ENCODE measurements around the gene UBE2H.
"Not testable (repeated sequence)": the region's sequence is repeated elsewhere in the genome, so short reads cannot be mapped to it uniquely, and the experiment has no call there.

The UBE2H gene

GRCh38 chr7:129952653-129953560 lies at the start of gene UBE2H:
TSS of gene UBE2H (minus strand) at chr7:129952960. CDS start at chr7:129952555, 405 bp downstream.
- peak within 1 kb of the TSS; percentile 72 for H3K4me3 ChIP-seq
- DNase-seq (ENCODE audit: low spot score in 2 of 2) = peak; percentile 78 to 91

GRCh38 chr7:129998446-129998845 lies 45.7 kb upstream of the UBE2H start:
- Histone ChIP-seq H3K9me3 (no peaks in the 10 kb centered on the region), H3K36me3 (replicated peaks) (no peaks in the 10 kb centered on the region), H3K27me3 (ENCODE audit: low read depth) (no peaks in the 10 kb centered on the region), H3K4me3 (no peak overlapping the region), H3K4me1 (no peaks in the 10 kb centered on the region)
- DNase-seq (ENCODE audit: low spot score in 2 of 2) = no peak
- in situ Hi-C loops (cut with MboI; ENCODE audit: low sequenced_read_pairs) = no loop called here

More at GRCh38 chr7:129952653-129953560, at the start of gene UBE2H:
- peaks cover 20% of the 10 kb centered on the region for H3K4me1 ChIP-seq
- H3K27me3 ChIP-seq (ENCODE audit: low read depth) = no peaks in the 10 kb centered on the region
- no peaks in the 10 kb centered on the region for H3K9me3 ChIP-seq
- in situ Hi-C loops (cut with MboI; ENCODE audit: low sequenced_read_pairs) = no loop called here
- H3K36me3 ChIP-seq (replicated peaks) = no peaks in the 10 kb centered on the region; the same call in 1 of the 2 replicates

GRCh38 chr7:129997285-129997684 lies 44.5 kb upstream of the UBE2H start:
- Histone ChIP-seq H3K4me1 (no peaks in the 10 kb centered on the region), H3K27me3 (ENCODE audit: low read depth) (no peaks in the 10 kb centered on the region), H3K4me3 (no peak overlapping the region), H3K36me3 (replicated peaks) (no peaks in the 10 kb centered on the region), H3K9me3 (no peaks in the 10 kb centered on the region)
- DNase-seq (ENCODE audit: low spot score in 2 of 2) = no peak
- in situ Hi-C loops (cut with MboI; ENCODE audit: low sequenced_read_pairs) = no loop called here

- DNase-seq (ENCODE audit: low spot score in 2 of 2) = no peak
- in situ Hi-C loops (cut with MboI; ENCODE audit: low sequenced_read_pairs) = no loop called here
- no peaks in the 10 kb centered on the region for H3K4me1 ChIP-seq
- H3K9me3 ChIP-seq = no peaks in the 10 kb centered on the region
- no peak overlapping the region for H3K4me3 ChIP-seq
- H3K27me3 ChIP-seq (ENCODE audit: low read depth) = no peaks in the 10 kb centered on the region
- no peaks in the 10 kb centered on the region for H3K36me3 ChIP-seq (replicated peaks)
Observed at GRCh38 chr7:129993275-129993674, 40.5 kb upstream of the UBE2H start.

- Histone ChIP-seq H3K4me1 (no peaks in the 10 kb centered on the region), H3K9me3 (no peaks in the 10 kb centered on the region), H3K27me3 (ENCODE audit: low read depth) (no peaks in the 10 kb centered on the region), H3K36me3 (replicated peaks) (no peaks in the 10 kb centered on the region), H3K4me3 (no peak overlapping the region)
- in situ Hi-C loops (cut with MboI; ENCODE audit: low sequenced_read_pairs) = no loop called here
- DNase-seq (ENCODE audit: low spot score in 2 of 2) = no peak
Observed at GRCh38 chr7:129990403-129991192, 37.8 kb upstream of the UBE2H start.

- no peaks in the 10 kb centered on the region for H3K9me3 ChIP-seq
- no peaks in the 10 kb centered on the region for H3K27me3 ChIP-seq (ENCODE audit: low read depth)
- no peaks in the 10 kb centered on the region for H3K4me1 ChIP-seq
- H3K36me3 ChIP-seq (replicated peaks) = no peaks in the 10 kb centered on the region
- no peak overlapping the region for H3K4me3 ChIP-seq
- in situ Hi-C loops (cut with MboI; ENCODE audit: low sequenced_read_pairs) = no loop called here
- DNase-seq (ENCODE audit: low spot score in 2 of 2) = no peak
Observed at GRCh38 chr7:129989466-129989865, 36.7 kb upstream of the UBE2H start.

GRCh38 chr7:129986600-129986999 lies 33.8 kb upstream of the UBE2H start:
- no peak overlapping the region for H3K4me3 ChIP-seq
- H3K9me3 ChIP-seq = no peaks in the 10 kb centered on the region
- no peak for DNase-seq (ENCODE audit: low spot score in 2 of 2)
- H3K4me1 ChIP-seq = no peaks in the 10 kb centered on the region
- H3K27me3 ChIP-seq (ENCODE audit: low read depth) = no peaks in the 10 kb centered on the region
- in situ Hi-C loops (cut with MboI; ENCODE audit: low sequenced_read_pairs) = no loop called here
- no peaks in the 10 kb centered on the region for H3K36me3 ChIP-seq (replicated peaks)

GRCh38 chr7:129980667-129981066 lies 27.9 kb upstream of the UBE2H start:
- Histone ChIP-seq H3K4me3 (no peak overlapping the region), H3K27me3 (ENCODE audit: low read depth) (no peaks in the 10 kb centered on the region), H3K9me3 (no peaks in the 10 kb centered on the region), H3K36me3 (replicated peaks) (no peaks in the 10 kb centered on the region), H3K4me1 (no peaks in the 10 kb centered on the region)
- in situ Hi-C loops (cut with MboI; ENCODE audit: low sequenced_read_pairs) = no loop called here
- DNase-seq (ENCODE audit: low spot score in 2 of 2) = no peak

GRCh38 chr7:129975309-129975708 lies 22.5 kb upstream of the UBE2H start:
- Histone ChIP-seq H3K4me3 (no peak overlapping the region), H3K9me3 (no peaks in the 10 kb centered on the region), H3K36me3 (replicated peaks) (no peaks in the 10 kb centered on the region), H3K4me1 (peaks cover 2% of the 10 kb centered on the region; the same call in 1 of the 2 replicates), H3K27me3 (ENCODE audit: low read depth) (no peaks in the 10 kb centered on the region)
- no peak for DNase-seq (ENCODE audit: low spot score in 2 of 2)
- in situ Hi-C loops (cut with MboI; ENCODE audit: low sequenced_read_pairs) = no loop called here

- H3K36me3 ChIP-seq (replicated peaks) = no peaks in the 10 kb centered on the region
- no peak overlapping the region for H3K4me3 ChIP-seq
- H3K4me1 ChIP-seq = peaks cover 11% of the 10 kb centered on the region
- DNase-seq (ENCODE audit: low spot score in 2 of 2) = no peak
- H3K9me3 ChIP-seq = no peaks in the 10 kb centered on the region
- no peaks in the 10 kb centered on the region for H3K27me3 ChIP-seq (ENCODE audit: low read depth)
- in situ Hi-C loops (cut with MboI; ENCODE audit: low sequenced_read_pairs) = no loop called here
Observed at GRCh38 chr7:129970816-129971215, 18.1 kb upstream of the UBE2H start.

GRCh38 chr7:129969881-129970446 lies 17.2 kb upstream of the UBE2H start:
- no peaks in the 10 kb centered on the region for H3K9me3 ChIP-seq
- no peaks in the 10 kb centered on the region for H3K27me3 ChIP-seq (ENCODE audit: low read depth)
- in situ Hi-C loops (cut with MboI; ENCODE audit: low sequenced_read_pairs) = no loop called here
- H3K4me1 ChIP-seq = peaks cover 11% of the 10 kb centered on the region
- H3K36me3 ChIP-seq (replicated peaks) = no peaks in the 10 kb centered on the region
- no peak overlapping the region for H3K4me3 ChIP-seq
- DNase-seq (ENCODE audit: low spot score in 2 of 2) = peak; percentile 31 to 70

- Histone ChIP-seq H3K27me3 (ENCODE audit: low read depth) (no peaks in the 10 kb centered on the region), H3K9me3 (no peaks in the 10 kb centered on the region), H3K4me1 (peaks cover 8% of the 10 kb centered on the region), H3K36me3 (replicated peaks) (no peaks in the 10 kb centered on the region), H3K4me3 (no peak overlapping the region)
- no peak for DNase-seq (ENCODE audit: low spot score in 2 of 2)
- in situ Hi-C loops (cut with MboI; ENCODE audit: low sequenced_read_pairs) = no loop called here
Observed at GRCh38 chr7:129968592-129969383, 16.0 kb upstream of the UBE2H start.

GRCh38 chr7:129960204-129960475 lies 7.4 kb upstream of the UBE2H start:
- in situ Hi-C loops (cut with MboI; ENCODE audit: low sequenced_read_pairs); H3K4me3 ChIP-seq; H3K27me3 ChIP-seq (ENCODE audit: low read depth); H3K36me3 ChIP-seq (replicated peaks); DNase-seq (ENCODE audit: low spot score in 2 of 2); H3K9me3 ChIP-seq; H3K4me1 ChIP-seq: not testable (repeated sequence)
